H1 (cell line): Measurements from ENCODE around the gene ASPRV1. TPM values are rescaled to one million over a fixed set of nuclear protein-coding genes. Genes with fewer than 3 reads are reported as not detected.

ENCODE experiments used
- EZH2 ChIP-seq: fragments of 200-600 bp; sonication (generic); IDR thresholded peaks from 2 replicates; pipeline ENCODE4 v1.7.1; 2012; ENCODE audit warnings: low read depth, mild to moderate bottlenecking, moderate library complexity, low read length, inconsistent platforms; ENCODE audit not compliant: severe bottlenecking
- NRF1 ChIP-seq: IDR thresholded peaks from 2 replicates; pipeline ENCODE4 v1.6.1; 2011; ENCODE audit warnings: mild to moderate bottlenecking, low read depth, low read length, improper control_type of control experiment
- TCF12 ChIP-seq: IDR thresholded peaks from 2 replicates; pipeline ENCODE4 v1.6.1; 2011; ENCODE audit warnings: low read depth, mild to moderate bottlenecking, low read length
- polyA plus RNA-seq, 7 experiments: library from polyadenylated mRNA; depleted of rRNA in 3 of 7; stranded (reverse) in 5 of 7; unstranded in 2 of 7; fragments of >200 nt in 5 of 7; fragments of 200-250 nt in 2 of 7; gene quantifications; 1 replicate in 5 of 7; 2 replicates in 1 of 7; 4 replicates in 1 of 7; pipeline versions ENCODE4 v1.2.1 to v1.2.3, GENCODE V29; 2011 to 2013; ENCODE audit warnings: missing spikeins in 2 of 7, mixed read lengths in 2 of 7
- total RNA-seq: library from RNA; stranded (reverse); fragmentation: NEBNext Ultra II Directional; extraction: Animal tissue kit (Norgen Biotek cat#: 25700); gene quantifications from 2 replicates; pipeline ENCODE4 v1.2.1, GENCODE V29; 2021
- TF ChIP-seq, protein P1 (sequence below): fragments of 300-600 bp; sonication (generic); IDR thresholded peaks from 2 replicates; pipeline ENCODE4 v1.7.1; 2012; ENCODE audit warnings: low read length, moderate library complexity, mild to moderate bottlenecking, inconsistent platforms; ENCODE audit not compliant: insufficient replicate concordance

ASPRV1 gene
- total and polyA plus RNA-seq, 2 of the 8 experiments (the other 6 are each of a cell fraction or from before 2014, with no cell fraction given), result 0.59 to 0.95 TPM

DNA sequence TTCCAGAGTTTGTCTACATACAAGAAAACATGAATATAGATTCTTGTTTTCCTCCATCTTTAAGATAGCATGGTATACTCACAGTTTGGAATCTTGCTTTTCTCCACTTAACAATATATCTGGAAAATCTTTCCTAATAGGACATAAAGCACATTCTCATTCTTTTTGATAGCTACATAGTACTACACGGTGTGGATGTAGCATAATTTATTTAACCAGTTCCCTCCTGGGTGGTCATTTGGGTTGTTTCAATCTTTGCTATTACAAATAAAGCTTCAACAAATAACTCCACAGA is 26.9 kb downstream of the ASPRV1 start (continued):
- TF ChIP-seq, protein P1, sequence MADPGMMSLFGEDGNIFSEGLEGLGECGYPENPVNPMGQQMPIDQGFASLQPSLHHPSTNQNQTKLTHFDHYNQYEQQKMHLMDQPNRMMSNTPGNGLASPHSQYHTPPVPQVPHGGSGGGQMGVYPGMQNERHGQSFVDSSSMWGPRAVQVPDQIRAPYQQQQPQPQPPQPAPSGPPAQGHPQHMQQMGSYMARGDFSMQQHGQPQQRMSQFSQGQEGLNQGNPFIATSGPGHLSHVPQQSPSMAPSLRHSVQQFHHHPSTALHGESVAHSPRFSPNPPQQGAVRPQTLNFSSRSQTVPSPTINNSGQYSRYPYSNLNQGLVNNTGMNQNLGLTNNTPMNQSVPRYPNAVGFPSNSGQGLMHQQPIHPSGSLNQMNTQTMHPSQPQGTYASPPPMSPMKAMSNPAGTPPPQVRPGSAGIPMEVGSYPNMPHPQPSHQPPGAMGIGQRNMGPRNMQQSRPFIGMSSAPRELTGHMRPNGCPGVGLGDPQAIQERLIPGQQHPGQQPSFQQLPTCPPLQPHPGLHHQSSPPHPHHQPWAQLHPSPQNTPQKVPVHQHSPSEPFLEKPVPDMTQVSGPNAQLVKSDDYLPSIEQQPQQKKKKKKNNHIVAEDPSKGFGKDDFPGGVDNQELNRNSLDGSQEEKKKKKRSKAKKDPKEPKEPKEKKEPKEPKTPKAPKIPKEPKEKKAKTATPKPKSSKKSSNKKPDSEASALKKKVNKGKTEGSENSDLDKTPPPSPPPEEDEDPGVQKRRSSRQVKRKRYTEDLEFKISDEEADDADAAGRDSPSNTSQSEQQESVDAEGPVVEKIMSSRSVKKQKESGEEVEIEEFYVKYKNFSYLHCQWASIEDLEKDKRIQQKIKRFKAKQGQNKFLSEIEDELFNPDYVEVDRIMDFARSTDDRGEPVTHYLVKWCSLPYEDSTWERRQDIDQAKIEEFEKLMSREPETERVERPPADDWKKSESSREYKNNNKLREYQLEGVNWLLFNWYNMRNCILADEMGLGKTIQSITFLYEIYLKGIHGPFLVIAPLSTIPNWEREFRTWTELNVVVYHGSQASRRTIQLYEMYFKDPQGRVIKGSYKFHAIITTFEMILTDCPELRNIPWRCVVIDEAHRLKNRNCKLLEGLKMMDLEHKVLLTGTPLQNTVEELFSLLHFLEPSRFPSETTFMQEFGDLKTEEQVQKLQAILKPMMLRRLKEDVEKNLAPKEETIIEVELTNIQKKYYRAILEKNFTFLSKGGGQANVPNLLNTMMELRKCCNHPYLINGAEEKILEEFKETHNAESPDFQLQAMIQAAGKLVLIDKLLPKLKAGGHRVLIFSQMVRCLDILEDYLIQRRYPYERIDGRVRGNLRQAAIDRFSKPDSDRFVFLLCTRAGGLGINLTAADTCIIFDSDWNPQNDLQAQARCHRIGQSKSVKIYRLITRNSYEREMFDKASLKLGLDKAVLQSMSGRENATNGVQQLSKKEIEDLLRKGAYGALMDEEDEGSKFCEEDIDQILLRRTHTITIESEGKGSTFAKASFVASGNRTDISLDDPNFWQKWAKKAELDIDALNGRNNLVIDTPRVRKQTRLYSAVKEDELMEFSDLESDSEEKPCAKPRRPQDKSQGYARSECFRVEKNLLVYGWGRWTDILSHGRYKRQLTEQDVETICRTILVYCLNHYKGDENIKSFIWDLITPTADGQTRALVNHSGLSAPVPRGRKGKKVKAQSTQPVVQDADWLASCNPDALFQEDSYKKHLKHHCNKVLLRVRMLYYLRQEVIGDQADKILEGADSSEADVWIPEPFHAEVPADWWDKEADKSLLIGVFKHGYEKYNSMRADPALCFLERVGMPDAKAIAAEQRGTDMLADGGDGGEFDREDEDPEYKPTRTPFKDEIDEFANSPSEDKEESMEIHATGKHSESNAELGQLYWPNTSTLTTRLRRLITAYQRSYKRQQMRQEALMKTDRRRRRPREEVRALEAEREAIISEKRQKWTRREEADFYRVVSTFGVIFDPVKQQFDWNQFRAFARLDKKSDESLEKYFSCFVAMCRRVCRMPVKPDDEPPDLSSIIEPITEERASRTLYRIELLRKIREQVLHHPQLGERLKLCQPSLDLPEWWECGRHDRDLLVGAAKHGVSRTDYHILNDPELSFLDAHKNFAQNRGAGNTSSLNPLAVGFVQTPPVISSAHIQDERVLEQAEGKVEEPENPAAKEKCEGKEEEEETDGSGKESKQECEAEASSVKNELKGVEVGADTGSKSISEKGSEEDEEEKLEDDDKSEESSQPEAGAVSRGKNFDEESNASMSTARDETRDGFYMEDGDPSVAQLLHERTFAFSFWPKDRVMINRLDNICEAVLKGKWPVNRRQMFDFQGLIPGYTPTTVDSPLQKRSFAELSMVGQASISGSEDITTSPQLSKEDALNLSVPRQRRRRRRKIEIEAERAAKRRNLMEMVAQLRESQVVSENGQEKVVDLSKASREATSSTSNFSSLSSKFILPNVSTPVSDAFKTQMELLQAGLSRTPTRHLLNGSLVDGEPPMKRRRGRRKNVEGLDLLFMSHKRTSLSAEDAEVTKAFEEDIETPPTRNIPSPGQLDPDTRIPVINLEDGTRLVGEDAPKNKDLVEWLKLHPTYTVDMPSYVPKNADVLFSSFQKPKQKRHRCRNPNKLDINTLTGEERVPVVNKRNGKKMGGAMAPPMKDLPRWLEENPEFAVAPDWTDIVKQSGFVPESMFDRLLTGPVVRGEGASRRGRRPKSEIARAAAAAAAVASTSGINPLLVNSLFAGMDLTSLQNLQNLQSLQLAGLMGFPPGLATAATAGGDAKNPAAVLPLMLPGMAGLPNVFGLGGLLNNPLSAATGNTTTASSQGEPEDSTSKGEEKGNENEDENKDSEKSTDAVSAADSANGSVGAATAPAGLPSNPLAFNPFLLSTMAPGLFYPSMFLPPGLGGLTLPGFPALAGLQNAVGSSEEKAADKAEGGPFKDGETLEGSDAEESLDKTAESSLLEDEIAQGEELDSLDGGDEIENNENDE, result no peak
- TF ChIP-seq NRF1 (no peak), TCF12 (no peak), EZH2 (no peak)
- TF ChIP-seq, all 59 proteins: peak for 0
